NT2/D1 (cell line): Measurements from ENCODE around the gene GDA.

Source experiments
- SUZ12 ChIP-seq: IDR thresholded peaks from 2 replicates; pipeline ENCODE4 v1.6.1; 2011; ENCODE audit not compliant: insufficient read length, insufficient read depth; ENCODE audit errors: extremely low read depth
- YY1 ChIP-seq: IDR thresholded peaks from 2 replicates; pipeline ENCODE4 v1.6.1; 2011; ENCODE audit not compliant: insufficient read length, insufficient read depth
- ZNF274 ChIP-seq: IDR thresholded peaks from 2 replicates; pipeline ENCODE4 v1.6.1; 2011; ENCODE audit warnings: mild to moderate bottlenecking, low read depth, low read length

DNA sequence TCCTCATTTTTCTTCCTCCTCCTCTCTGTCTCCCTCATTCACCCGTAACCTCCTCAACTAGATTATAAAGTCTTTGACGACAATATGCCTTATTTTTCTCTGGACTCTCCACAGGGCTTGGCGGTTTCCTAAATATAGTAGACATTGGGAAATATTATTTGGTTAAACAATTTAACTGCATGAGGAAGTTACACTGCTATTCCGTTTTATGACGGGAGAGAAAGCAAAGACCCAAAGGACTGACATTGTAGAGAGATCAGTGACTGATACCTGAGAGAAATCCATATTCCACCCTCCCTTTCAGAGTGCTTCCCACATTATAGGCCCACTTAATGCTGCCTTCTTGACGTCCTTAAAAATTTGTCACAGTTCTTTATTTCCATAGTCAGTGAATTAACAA, 51.2 kb downstream of the GDA start:
- TF ChIP-seq YY1 (no peak), ZNF274 (no peak), SUZ12 (no peak)
